ENCODE data around the gene KLK13.
A peak's percentile ranks its signal among the peaks of the same experiment; 100 is the strongest.

Gene KLK13

GRCh38 chr19:51064534-51065220 lies at the start of gene KLK13:
Gene KLK13, minus strand, starts transcription at chr19:51065092. Its CDS starts 25 bp downstream, at chr19:51065067.
- DNase-seq = no peak

- DNase-seq = no peak
These were observed 49.3 kb upstream of the KLK13 start for GRCh38 chr19:51114087-51114729.

GRCh38 chr19:51111606-51112005 lies 46.7 kb upstream of the KLK13 start:
- no peak for DNase-seq

- no peak for DNase-seq
These were observed 45.7 kb upstream of the KLK13 start for GRCh38 chr19:51110666-51110971.

- DNase-seq = no peak
These were observed 43.9 kb upstream of the KLK13 start for GRCh38 chr19:51108805-51109146.

GRCh38 chr19:51108066-51108804 lies 43.3 kb upstream of the KLK13 start, which contains the start of gene CTU1:
Gene CTU1, minus strand, starts transcription at chr19:51108409. Its CDS starts 3,840 bp downstream, at chr19:51104569.
- peak; percentile 92 for DNase-seq

- no peak for DNase-seq
These were observed 42.6 kb upstream of the KLK13 start for GRCh38 chr19:51107406-51108065.

- no peak for DNase-seq
These were observed 39.0 kb upstream of the KLK13 start for GRCh38 chr19:51103926-51104341.

- DNase-seq = no peak
These were observed 38.1 kb upstream of the KLK13 start for GRCh38 chr19:51102991-51103390.

- DNase-seq = no peak
These were observed 36.4 kb upstream of the KLK13 start for GRCh38 chr19:51101171-51101865.

- DNase-seq = no peak
These were observed 35.7 kb upstream of the KLK13 start for GRCh38 chr19:51100601-51101000.

- DNase-seq = no peak
These were observed 34.1 kb upstream of the KLK13 start for GRCh38 chr19:51099047-51099382.

GRCh38 chr19:51098365-51099046 lies 33.6 kb upstream of the KLK13 start:
- no peak for DNase-seq

- DNase-seq = no peak
These were observed 32.9 kb upstream of the KLK13 start for GRCh38 chr19:51097796-51098195.

- no peak for DNase-seq
These were observed 32.4 kb upstream of the KLK13 start for GRCh38 chr19:51097166-51097738.

- DNase-seq = no peak
These were observed 31.7 kb upstream of the KLK13 start for GRCh38 chr19:51096473-51097165.

- DNase-seq = no peak
These were observed 29.9 kb upstream of the KLK13 start for GRCh38 chr19:51094696-51095279.

- DNase-seq = no peak
These were observed 28.8 kb upstream of the KLK13 start for GRCh38 chr19:51093510-51094345.

GRCh38 chr19:51093101-51093500 lies 28.2 kb upstream of the KLK13 start:
- no peak for DNase-seq

Data from NCI-H510A (cell line).